CD4-positive, alpha-beta T cell treated with Interleukin-21 for 1 hour (primary cell): ENCODE results near the gene C20orf144.

Experiments used
- DNase-seq: peaks from one replicate; pipeline ENCODE4 v3.0.0-alpha.2; 2020

Gene C20orf144

DNA sequence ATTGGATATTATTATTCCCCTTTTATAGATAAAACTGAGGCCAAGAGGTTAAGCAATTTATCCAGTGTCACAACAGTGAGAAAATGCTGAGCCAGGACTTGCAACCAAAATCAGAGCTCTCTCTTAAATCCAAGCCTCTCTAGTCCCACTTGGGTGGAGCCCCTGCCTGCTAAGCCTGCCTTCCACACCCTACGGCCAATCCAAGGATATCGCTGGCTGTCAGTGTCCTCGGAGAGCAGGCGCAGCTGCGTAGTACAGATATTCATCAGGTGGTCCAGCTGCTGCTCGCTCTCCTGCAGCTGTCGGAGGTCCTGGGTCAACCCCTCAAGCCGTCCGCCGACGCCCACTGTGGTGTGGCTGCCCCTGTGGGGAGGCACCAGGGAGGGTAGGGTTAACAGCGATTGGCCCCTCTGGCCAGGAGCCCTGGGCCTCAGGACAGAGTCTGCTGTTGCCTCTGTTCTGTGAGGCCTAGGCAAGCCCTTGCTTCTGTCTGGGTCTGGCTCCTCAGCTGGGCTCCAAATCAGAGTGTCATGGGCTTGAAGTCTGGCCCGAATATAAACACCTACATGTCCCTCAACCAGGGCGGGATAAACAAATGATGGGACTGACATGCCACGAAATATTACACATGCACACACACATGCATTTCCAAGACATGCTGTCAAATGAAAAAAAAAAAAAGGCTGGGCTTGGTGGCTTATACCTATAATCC is 16.0 kb downstream of the C20orf144 start:
- no peak for DNase-seq

DNA sequence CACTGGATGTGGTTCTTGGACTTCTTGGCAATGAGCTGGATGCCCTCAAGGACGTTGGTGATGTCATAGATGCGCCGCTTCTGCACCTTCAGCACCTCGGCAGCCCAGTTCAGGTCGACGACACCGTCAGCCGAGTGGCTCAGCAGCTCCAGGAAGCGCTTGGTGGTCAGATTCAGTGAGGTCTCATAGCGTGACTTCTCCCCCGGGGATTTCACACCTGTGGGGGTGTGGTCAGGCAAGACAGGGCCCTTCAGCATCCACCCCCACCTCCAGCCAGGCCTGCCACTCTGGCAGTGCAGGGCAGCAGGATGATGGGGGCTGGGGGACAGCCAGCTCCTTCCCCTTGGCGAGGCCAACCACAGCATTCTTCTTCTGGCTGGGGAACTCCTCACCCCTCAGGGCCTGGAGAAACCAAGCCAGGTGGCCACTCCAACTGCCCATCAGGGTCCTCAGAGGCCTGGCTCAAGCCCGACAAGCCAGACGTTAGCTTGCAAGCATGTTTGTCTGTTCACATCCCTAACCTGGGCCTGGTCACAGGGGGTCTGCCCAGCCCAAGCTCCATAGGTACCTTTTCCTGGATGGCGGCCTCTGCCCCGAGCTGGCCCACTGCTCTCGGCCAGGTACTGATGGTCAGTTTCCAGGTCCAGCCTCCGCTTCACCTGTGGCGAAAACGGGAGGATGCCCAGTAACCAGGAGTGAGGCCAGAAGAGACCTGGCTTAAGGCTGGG is 17.8 kb downstream of the C20orf144 start:
- peak; percentile 69 for DNase-seq

DNA sequence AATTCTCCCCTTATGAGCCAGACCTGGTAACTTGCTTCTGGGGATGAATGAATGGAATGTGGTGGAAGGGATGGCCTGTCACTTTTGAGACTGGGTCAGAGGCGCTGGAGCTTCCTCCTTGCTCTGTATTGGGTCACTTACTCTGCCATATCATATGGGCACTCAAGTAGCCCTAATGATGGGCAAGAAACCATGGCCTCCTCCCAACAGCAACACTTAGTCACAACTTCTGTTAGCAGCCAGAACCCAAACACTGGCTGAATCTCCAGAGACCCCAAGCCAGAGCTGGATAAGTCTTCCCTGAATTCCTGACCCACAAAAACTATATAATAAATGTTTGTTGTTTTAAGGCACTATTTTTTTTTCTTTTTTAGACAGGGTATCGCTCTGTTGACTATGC is 18.6 kb downstream of the C20orf144 start:
- DNase-seq = no peak

DNA sequence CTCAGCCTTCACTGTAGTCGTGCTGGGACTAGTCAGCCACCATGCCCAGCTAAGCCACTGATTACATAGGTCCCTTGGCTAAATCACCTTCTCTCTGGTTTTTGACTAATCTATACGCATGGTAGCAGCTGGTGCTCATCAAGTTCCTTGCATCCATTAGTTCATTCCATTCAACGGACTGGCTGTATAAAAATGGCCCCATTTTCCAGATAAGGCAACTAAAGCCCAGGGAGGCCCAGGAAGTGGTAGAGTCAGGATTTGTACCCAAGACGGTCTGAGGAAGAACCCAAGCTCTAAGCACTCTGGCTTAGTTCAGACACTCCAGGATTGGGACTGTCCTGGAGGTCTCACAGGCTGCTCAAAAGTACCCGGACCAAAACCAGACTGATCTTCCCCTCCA is 19.2 kb downstream of the C20orf144 start:
- no peak for DNase-seq

DNA sequence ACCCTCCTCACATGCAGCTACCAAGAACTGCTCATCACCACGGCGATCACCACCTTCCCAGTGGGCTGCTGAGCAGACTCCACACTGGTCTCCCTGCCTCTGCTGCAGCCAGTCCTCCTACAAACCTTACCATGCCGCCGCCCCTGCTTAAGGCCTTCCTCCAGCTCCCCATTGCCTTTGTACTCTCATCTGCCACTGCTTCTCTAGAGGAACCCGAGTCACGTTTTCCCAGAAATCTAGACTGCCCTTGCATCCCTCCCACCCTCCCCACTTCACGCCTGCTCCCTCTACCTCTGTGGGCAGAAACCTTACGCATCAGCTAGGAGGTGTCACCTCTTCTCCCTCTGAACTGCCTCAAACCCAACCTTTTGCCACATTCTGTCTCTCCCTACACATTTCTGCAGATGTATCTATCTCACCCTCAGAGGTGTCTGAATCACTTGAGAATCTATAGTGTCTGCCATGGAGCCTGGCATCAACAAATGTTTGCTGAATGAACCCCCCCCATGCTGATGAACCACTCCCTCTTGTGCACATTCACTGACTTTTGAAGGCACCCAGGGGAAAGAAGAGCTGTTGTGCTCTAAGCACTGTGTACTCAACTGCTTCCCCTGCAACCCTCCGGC is 19.7 kb downstream of the C20orf144 start:
- no peak for DNase-seq

DNA sequence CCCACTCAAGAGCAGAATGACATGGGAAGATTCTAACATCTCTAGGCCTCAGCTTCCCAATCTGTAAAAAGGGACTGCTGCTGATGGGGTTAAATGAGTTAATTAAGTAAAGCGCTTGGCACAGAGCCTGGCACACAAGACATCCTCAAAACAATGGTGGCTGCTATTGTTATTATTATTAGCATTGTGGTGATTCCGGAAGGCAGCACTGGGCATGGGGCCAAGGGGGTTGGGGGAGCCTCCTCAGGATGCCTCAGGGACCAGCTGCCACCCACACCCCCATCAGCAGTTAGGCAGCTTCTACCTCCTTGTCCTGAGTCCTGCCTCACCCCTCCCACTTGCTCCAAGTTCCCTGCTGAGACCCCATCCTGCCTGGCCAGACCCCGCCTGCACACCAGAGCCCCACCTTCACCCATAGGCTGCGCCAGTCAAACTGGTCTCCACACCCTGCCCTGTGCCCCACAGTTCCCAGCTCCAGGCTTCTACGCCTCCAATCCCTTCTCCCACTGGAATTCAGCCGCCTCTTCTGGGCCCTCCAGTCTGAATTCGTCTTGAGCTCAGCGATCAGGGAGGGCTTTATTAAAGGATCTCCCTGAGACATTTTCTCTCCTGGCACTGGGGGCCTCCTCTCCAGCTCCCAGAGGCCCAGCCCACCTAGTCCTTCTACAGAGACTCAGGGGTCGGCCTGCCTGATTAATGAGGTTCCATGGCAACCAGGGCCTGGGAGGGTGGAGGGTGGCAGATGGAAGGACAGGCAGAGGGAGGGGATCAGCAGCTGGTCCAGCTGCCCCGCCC is 22.6 kb downstream of the C20orf144 start:
- DNase-seq = no peak

DNA sequence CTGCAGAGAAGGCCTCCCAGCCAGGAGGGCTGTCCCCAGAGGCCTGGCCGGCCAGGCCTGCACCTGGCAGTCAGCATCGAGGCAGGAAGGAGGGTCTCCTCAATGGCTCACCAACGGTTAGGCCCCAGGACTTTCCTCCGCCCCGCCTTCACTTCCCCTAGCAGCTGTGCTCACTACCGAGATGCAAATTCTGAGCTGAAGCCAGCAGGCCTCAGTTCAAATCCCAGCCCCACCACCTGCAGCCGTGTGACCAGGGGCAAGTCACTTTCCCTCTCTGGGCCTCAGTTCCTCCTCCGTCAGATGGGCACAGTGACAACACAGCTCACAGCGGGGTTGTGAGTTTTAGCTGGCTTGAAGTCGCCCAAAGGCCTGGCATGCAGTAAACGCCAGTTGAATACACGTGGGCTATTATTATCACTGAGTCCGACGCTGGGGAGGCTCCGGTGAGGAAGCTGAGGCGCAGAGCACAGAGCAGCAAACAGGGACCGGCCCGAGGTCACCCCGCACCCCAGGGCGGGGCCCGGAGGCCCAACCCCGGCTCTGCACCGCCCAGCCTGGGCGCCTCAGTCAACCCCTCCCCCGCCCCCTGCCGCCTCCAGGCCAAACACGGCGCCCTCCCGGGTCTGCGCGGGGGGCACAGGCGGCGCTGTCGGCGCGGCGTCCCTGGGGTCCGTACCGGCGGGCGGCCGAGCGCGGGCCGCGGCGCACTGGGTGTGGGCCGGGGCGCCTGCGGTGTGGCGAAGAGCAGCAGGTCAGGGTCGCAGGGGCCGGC is 23.4 kb downstream of the C20orf144 start:
- DNase-seq = no peak

DNA sequence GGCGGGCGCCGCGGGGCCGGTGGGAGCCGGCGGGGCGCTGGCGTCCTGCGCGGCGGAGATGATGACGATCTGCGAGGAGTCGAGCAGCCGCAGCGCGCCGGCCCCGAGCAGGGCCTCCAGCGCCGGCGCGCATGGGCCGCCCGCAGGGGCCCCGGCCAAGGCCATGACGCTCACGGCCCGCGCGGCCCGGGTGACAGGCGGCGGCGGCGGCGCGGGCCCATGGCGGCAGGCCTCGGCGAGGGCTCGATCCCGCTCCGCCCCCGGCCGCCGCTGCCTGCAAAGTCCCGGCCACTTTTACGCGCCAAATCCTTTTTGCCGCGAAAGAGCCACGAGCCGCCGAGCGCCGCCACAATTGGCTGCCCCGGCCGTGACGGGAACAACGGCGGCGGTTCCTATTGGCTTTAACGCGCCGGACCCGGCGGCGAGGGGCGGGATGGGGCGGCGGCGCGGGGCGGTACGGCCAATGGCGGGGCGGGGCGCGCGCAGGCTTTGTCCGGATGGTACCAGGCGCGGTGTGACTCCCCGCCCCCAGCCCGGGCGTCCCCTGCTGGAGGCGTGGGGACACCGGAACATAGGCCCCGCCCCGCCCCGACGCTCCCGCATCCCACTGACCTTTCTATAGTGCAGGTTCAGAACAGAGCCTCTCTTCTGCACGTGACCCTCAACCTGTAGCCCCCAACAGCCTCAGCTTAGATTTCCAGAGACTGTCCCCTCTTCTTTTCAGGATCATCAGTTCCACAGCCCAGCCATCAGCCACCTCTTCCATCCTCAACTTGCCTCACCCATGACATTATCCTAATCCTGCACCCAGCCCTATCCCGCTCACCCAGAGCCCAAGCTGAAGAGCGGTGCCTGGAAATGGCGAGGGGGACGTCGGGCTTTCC is 24.2 kb downstream of the C20orf144 start, which contains the start of gene E2F1:
Gene E2F1 (minus strand): TSS at position 286 of the 884 bp plus-strand sequence. CDS start 121 bp downstream, at position 165.
- peak; percentile 95 for DNase-seq

DNA sequence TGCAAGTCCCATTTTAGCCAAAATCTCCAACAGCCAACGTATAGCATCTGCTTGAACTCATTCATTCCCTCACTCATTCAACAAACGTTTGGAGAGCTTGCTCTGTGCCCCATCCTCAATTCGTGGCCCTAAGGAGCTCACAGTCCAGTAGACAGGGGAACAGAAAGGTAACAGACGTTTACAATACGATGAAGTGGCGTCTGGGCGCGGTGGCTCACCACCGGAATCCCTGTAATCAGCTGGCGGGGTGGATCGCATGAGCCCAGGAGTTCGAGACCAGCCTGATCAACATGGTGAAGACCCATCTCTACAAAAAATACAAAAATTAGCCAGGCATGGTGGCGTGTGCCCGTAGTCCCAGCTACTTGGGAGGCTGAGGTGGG is 24.8 kb downstream of the C20orf144 start:
- no peak for DNase-seq

DNA sequence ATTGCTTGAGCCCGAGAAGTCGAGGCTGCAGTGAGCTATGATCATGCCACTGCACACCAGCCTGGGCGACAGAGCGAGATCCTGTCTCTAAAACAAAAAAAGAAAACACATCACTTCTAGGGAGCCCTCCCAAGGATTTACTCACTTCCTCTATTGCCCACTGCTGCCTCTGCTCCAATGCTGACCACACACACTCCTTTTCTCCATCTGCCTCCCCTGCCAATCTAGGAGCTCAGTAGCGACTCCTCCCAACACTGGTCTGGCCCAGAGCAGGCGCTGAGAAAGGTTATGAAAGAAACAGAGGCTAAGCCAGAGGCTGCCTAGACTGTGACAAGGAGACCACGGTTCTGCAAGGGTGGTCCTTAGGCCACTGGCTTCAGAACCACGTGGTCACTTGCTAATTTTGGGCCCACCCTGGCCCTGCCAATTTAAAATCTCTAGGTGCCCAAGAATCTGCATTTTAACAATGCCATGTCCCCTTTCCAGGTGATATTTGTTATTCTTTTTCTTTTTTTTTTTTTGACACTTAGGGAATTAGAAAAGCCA is 25.3 kb downstream of the C20orf144 start:
- no peak for DNase-seq

DNA sequence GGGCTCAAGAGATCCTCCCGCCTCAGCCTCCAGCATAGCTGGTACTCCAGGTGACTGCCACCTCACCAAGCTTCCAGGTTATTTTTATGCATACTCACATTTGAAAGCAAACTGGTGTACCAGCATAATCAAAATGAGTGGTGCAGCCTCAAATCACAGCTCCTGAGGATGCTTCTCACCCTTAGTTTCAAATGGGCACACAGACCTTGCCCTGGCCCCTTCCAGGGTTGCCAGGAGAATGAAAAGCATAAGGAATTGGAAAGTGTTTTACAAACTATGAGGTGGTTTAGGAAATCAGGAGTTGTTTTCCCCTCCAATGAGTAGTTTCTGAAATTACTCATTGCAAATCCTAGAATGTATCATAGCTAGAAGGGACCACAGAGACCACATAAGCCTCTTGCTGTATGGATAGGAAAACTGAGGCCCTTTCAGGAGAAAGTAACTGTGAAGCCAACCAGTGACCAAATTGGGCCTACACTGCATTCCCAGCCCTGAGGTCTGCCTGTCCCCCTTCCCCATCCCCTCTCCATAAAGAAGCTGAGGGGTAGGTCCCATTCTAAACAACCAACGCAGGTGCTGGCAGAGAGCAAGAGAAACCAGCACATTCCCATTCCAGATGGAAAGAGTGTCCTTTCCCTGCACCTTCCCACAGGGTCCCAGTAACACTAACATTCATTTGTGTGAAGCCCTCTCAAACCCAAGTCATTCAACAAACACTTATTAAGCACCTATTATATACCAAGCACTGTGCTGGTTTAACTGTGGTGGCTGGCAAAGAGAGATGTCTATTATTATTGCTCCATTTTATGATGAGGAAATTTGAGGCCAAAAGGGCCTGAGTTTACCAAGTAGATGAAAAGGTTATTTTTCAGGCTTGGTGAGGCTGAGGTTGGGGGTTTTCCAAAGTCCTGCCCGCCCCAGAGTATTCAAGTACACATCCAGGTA is 26.1 kb downstream of the C20orf144 start:
- DNase-seq = no peak

DNA sequence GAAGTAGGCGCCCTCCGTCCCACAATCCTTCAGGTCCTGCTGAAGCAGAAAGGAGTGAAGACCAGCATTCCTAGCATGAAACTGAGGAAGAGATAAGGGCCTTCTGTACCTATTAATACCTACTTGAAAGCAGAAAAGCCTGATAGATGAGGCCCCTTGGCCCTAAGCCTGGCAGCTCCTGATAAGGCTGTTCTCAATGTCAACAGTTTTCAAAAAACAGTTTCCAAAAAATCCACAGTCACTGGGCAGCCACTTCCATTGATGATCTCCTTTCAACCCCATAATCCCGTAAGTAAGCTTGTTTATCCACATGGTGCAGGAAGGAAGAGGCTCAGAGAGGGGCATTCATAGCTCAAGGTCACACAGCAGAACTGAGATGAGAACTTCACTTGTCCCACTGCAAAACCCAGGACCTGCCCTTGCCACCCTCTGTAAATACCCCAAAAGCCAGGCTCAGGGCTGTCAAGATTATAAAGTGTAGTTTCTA is 26.9 kb downstream of the C20orf144 start:
- DNase-seq = no peak

DNA sequence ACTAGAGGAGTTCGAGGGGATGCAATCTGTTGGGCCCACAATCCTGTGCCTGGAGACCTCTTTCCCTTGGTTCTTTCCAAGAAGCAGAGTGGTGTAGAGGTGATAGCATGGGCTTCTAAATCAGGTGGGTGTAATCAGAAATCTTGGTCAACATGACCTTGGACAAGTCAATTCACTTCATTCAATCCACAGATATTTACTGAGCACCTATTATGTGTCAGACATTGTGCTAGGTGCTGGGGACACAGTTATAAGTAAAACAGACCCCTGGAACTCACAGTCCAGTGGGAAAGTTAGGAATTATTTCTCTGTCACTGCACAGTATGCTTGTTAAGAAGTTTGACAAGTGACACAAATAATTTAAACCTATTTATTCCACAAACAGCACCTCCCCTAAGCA is 27.4 kb downstream of the C20orf144 start:
- no peak for DNase-seq

DNA sequence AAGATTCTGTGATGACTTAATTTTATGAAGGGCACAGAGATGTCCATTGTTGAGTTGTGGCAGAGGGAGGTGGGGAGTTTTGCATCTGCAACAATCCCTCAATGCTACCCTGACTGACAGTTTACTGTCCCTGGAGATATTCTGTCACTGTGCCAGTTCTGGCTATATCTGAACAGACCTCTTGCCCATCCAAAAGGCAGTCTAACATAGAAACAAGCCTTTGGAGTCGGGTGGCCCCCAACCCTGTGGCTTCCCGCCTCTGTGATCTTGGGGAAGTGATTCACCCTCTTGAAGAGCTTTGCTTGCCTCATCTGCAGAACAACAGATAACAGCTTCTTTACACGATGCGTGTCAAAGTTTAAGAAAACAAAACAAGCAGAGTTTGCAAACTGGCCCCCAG is 27.8 kb downstream of the C20orf144 start:
- peak; percentile 48 for DNase-seq

DNA sequence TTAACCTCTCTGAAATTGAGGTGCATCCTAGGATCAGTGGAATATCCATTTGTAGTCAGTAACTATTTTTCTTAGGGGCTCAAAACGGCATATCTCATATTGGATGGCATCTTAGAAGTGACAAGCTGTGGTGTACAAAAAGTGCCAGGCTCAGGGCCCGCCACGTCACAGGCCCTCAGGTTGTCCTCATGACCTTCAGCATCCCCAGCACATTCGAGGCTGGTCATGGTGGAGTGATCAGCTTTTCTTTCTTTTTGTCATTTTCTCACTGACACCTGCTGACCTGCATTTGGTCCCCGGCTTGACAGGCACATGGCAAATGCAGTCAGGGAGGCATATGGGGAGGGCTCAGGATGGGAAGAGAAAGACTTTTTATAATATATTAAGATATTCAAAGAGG is 31.2 kb downstream of the C20orf144 start:
- no peak for DNase-seq

DNA sequence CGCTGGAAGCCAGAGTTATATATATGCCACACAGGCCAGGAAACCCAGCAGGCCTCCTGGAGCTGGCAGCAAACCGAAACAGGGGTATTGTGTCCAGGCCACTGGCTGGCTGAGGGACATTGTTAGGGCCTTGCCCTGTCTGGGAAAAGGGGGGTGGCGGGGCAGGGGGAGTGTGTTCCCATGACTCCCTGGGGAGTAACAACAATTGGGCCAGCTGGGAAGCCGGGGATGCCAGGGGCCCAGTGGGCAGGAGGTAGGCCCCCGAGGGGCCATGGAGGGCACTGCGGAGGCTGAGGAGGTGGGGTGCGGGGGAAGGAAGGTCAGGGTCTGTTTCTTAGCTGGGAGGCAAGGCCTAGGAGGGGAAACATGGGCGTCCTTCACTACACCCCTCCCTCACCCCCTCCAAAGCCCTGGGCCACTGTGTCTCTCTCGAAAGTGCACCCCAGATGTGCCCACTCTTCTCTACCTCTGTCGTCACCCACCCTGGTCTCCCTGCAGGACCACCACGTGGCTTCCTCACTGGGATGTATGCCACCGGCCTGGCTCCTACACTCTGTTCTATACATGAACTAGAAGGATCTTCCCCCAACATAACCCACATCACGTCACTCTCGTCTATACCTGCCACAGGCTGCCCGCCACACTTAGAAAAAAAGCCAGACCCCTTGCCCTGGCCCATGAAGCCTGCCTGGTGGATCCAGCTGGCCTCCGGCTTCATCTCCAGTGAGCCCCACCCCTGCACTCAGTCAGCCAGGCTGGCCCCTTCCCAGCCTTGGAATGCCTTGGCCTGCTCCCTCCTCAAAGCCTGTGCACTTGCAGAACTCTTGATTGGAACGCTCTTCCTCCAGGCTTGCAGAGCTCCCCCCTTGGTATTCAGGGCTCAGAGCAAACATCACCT is 31.9 kb downstream of the C20orf144 start:
- no peak for DNase-seq

DNA sequence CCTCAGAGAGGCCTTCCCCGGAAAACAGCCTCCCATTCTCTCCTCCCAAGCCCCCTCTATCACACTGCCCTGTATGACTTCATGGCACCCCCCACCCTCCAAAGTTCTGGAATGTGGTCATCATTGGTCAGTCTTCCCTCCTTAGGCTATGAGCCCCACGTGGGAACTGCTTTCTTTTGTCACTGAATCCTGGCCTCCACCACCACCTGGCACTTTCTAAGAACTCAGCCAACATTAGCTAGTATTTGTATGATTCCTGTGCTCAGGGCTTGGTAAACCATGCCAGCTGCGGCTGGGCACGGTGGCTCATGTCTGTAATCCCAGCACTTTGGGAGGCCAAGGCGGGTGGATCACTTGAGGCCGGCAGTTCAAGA is 32.5 kb downstream of the C20orf144 start:
- no peak for DNase-seq

DNA sequence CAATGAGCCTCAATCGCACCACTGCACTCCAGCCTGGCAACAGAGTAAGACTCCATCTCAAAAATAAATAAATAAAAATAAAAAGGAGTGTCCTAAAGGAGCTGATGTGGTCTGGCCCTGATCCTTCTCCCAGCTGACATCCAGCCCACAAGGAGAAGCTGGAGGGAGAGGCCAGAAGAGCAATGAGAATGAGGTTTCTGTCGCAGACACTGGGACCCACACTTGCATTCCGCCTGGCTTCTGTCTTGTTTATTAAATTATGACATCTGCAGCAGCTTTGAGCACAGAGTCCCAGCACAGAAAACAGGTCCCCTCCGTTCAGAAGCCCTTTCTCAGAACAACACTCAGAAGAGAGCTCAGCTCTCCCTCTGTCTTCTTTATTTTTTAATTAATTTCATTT is 34.3 kb downstream of the C20orf144 start:
- DNase-seq = no peak

DNA sequence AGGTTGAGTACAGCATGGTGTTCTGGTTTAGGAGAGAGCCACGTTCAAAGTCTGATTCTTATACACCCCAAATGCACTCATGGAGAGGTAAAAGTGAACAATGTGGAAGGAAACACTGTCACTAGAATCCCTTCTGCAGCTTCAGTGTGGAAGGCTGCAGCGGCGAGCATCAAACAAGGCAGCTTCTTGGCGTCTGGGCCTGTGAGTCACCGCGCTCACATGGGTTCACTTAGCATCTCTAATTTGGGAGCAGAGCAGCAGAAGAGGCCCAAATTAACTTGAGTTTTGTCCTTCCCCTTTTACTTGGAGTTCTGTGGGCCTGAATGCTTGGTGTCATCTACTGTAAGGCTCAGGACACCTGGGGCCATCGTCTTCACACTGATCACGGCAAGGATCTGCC is 35.0 kb downstream of the C20orf144 start:
- DNase-seq = no peak
